ENCODE results near the gene KCNJ10.

KCNJ10 gene

DNA sequence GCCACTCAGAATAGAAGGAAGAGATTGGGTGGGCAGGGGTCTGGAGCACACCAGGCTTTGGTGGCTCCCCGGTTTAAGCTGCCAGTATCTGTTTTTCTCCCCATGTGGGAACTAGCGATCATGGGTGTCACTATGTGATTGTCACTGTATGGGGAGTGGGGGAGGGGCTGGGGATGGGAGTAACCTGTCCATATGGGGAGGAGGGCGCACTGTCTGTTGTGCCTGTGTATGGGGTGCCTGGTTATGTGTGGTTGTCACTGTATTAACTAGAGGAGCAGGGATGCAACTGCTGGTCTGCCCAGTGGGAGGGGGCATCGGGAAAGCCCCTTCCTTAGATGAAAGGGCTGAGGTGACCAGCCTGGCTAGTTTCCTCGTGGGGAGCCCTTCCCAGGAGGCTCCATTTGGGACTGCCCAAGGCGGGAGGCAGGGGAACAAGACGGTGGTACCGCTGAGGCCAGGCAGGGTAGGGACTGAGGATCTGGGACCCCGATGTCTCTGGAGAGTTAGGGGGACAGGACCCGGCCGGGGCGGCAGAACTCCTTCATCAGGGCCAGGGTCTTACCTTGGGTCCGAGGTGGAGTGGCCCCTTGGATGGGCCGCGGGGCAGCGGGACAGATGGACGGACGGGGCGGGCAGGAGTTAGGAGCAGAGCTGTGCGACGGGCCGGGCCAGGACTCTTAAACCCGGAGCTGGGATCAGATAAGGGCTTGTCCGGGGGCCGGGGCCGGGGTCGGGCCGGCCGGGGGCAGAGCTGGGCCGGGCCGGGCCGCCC, at the start of gene KCNJ10:
KCNJ10 (minus strand) TSS at position 701 of the 772 bp plus-strand sequence. CDS start 27,628 bp downstream, outside the sequence.
- TF ChIP-seq ARNTL (CRISPR knock-in tag; IDR thresholded peaks at IDR 0.05; ENCODE audit: borderline replicate concordance, low read depth) (no peak), GLIS3 (CRISPR knock-in tag; IDR thresholded peaks at IDR 0.05) (no peak), ESRRG (CRISPR knock-in tag; IDR thresholded peaks at IDR 0.05) (no peak), PPARA (CRISPR knock-in tag; IDR thresholded peaks at IDR 0.05; ENCODE audit: borderline replicate concordance) (no peak), ZC3H10 (CRISPR knock-in tag; IDR thresholded peaks at IDR 0.05) (no peak), ZNF70 (CRISPR knock-in tag; IDR thresholded peaks at IDR 0.05) (no peak), ZNF8 (CRISPR knock-in tag; IDR thresholded peaks at IDR 0.05) (no peak), CSDC2 (CRISPR knock-in tag; IDR thresholded peaks at IDR 0.05) (no peak), TCF4 (CRISPR knock-in tag; IDR thresholded peaks at IDR 0.05; ENCODE audit: borderline replicate concordance) (no peak), ISL1 (CRISPR knock-in tag; IDR thresholded peaks at IDR 0.05) (no peak), ZFP3 (CRISPR knock-in tag; IDR thresholded peaks at IDR 0.05) (no peak), BACH2 (CRISPR knock-in tag; IDR thresholded peaks at IDR 0.05; ENCODE audit: borderline replicate concordance) (no peak), OSR1 (CRISPR knock-in tag; IDR thresholded peaks at IDR 0.05) (no peak), ZNF565 (CRISPR knock-in tag; conservative IDR thresholded peaks at IDR 0.05; ENCODE audit: low read depth) (no peak), TOX (CRISPR knock-in tag; IDR thresholded peaks at IDR 0.05; ENCODE audit: borderline replicate concordance) (no peak)
- TF ChIP-seq, protein P1, sequence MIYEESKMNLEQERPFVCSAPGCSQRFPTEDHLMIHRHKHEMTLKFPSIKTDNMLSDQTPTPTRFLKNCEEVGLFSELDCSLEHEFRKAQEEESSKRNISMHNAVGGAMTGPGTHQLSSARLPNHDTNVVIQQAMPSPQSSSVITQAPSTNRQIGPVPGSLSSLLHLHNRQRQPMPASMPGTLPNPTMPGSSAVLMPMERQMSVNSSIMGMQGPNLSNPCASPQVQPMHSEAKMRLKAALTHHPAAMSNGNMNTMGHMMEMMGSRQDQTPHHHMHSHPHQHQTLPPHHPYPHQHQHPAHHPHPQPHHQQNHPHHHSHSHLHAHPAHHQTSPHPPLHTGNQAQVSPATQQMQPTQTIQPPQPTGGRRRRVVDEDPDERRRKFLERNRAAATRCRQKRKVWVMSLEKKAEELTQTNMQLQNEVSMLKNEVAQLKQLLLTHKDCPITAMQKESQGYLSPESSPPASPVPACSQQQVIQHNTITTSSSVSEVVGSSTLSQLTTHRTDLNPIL (CRISPR knock-in tag; IDR thresholded peaks at IDR 0.05; ENCODE audit: low read depth) = no peak
- TF ChIP-seq, protein P2, sequence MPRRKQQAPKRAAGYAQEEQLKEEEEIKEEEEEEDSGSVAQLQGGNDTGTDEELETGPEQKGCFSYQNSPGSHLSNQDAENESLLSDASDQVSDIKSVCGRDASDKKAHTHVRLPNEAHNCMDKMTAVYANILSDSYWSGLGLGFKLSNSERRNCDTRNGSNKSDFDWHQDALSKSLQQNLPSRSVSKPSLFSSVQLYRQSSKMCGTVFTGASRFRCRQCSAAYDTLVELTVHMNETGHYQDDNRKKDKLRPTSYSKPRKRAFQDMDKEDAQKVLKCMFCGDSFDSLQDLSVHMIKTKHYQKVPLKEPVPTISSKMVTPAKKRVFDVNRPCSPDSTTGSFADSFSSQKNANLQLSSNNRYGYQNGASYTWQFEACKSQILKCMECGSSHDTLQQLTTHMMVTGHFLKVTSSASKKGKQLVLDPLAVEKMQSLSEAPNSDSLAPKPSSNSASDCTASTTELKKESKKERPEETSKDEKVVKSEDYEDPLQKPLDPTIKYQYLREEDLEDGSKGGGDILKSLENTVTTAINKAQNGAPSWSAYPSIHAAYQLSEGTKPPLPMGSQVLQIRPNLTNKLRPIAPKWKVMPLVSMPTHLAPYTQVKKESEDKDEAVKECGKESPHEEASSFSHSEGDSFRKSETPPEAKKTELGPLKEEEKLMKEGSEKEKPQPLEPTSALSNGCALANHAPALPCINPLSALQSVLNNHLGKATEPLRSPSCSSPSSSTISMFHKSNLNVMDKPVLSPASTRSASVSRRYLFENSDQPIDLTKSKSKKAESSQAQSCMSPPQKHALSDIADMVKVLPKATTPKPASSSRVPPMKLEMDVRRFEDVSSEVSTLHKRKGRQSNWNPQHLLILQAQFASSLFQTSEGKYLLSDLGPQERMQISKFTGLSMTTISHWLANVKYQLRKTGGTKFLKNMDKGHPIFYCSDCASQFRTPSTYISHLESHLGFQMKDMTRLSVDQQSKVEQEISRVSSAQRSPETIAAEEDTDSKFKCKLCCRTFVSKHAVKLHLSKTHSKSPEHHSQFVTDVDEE (CRISPR knock-in tag; IDR thresholded peaks at IDR 0.05) = no peak
- TF ChIP-seq, protein P3, sequence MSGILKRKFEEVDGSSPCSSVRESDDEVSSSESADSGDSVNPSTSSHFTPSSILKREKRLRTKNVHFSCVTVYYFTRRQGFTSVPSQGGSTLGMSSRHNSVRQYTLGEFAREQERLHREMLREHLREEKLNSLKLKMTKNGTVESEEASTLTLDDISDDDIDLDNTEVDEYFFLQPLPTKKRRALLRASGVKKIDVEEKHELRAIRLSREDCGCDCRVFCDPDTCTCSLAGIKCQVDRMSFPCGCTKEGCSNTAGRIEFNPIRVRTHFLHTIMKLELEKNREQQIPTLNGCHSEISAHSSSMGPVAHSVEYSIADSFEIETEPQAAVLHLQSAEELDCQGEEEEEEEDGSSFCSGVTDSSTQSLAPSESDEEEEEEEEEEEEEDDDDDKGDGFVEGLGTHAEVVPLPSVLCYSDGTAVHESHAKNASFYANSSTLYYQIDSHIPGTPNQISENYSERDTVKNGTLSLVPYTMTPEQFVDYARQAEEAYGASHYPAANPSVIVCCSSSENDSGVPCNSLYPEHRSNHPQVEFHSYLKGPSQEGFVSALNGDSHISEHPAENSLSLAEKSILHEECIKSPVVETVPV (CRISPR knock-in tag; IDR thresholded peaks at IDR 0.05) = no peak
- TF ChIP-seq, protein P4, sequence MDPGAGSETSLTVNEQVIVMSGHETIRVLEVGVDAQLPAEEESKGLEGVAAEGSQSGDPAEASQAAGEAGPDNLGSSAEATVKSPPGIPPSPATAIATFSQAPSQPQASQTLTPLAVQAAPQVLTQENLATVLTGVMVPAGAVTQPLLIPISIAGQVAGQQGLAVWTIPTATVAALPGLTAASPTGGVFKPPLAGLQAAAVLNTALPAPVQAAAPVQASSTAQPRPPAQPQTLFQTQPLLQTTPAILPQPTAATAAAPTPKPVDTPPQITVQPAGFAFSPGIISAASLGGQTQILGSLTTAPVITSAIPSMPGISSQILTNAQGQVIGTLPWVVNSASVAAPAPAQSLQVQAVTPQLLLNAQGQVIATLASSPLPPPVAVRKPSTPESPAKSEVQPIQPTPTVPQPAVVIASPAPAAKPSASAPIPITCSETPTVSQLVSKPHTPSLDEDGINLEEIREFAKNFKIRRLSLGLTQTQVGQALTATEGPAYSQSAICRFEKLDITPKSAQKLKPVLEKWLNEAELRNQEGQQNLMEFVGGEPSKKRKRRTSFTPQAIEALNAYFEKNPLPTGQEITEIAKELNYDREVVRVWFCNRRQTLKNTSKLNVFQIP (CRISPR knock-in tag; IDR thresholded peaks at IDR 0.05; ENCODE audit: borderline replicate concordance, low read depth) = no peak
- ATAC-seq = peak; percentile 56; the same call in 2 of the 3 replicates

DNA sequence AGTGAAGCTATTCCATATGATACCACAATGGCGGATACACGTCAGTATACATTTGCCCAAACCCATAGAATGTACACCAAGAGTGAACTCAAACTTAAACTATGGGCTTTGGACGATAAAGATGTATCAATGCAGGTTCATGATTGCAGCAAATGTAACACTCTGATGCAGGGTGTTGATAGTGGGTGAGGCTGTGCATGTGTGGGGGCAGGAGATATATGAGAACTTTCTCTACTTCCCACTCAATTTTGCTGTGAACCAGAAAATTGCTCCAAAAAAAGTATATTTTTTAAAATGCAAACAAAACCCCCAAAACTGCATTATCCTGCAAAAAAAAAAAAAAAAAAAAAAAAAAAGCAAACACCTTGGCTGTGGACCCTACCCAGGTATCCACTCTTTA, 49.0 kb upstream of the KCNJ10 start:
- no peak for ATAC-seq
- TF ChIP-seq BACH2 (CRISPR knock-in tag; IDR thresholded peaks at IDR 0.05; ENCODE audit: borderline replicate concordance) (no peak), SNAI2 (CRISPR knock-in tag; IDR thresholded peaks at IDR 0.05) (no peak), OSR1 (CRISPR knock-in tag; IDR thresholded peaks at IDR 0.05) (no peak), CSDC2 (CRISPR knock-in tag; IDR thresholded peaks at IDR 0.05) (no peak), ZC3H10 (CRISPR knock-in tag; IDR thresholded peaks at IDR 0.05) (no peak), ZFP3 (CRISPR knock-in tag; IDR thresholded peaks at IDR 0.05) (no peak), GLIS3 (CRISPR knock-in tag; IDR thresholded peaks at IDR 0.05) (no peak), ZNF565 (CRISPR knock-in tag; conservative IDR thresholded peaks at IDR 0.05; ENCODE audit: low read depth) (no peak)
- TF ChIP-seq, protein P1 (CRISPR knock-in tag; IDR thresholded peaks at IDR 0.05; ENCODE audit: low read depth) = no peak
- TF ChIP-seq, protein P4 (CRISPR knock-in tag; IDR thresholded peaks at IDR 0.05; ENCODE audit: borderline replicate concordance, low read depth) = no peak
- TF ChIP-seq, protein P5, sequence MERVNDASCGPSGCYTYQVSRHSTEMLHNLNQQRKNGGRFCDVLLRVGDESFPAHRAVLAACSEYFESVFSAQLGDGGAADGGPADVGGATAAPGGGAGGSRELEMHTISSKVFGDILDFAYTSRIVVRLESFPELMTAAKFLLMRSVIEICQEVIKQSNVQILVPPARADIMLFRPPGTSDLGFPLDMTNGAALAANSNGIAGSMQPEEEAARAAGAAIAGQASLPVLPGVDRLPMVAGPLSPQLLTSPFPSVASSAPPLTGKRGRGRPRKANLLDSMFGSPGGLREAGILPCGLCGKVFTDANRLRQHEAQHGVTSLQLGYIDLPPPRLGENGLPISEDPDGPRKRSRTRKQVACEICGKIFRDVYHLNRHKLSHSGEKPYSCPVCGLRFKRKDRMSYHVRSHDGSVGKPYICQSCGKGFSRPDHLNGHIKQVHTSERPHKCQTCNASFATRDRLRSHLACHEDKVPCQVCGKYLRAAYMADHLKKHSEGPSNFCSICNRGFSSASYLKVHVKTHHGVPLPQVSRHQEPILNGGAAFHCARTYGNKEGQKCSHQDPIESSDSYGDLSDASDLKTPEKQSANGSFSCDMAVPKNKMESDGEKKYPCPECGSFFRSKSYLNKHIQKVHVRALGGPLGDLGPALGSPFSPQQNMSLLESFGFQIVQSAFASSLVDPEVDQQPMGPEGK (CRISPR knock-in tag; IDR thresholded peaks at IDR 0.05; ENCODE audit: borderline replicate concordance) = no peak
